GM23248 (cell line): ENCODE results near the gene DDRGK1.

Source experiments
- EZH2 ChIP-seq: fragments of 200-600 bp; sonication (generic); IDR thresholded peaks from 2 replicates; pipeline ENCODE4 v1.6.1; 2018; ENCODE audit warnings: antibody characterized with exemption, mild to moderate bottlenecking; ENCODE audit not compliant: insufficient read depth, poor library complexity, severe bottlenecking
- EZH2phosphoT487 ChIP-seq: fragments of 200-600 bp; sonication (generic); IDR thresholded peaks from 2 replicates; pipeline ENCODE4 v1.6.1; 2018; ENCODE audit warnings: antibody characterized with exemption, moderate library complexity, mild to moderate bottlenecking, low read depth; ENCODE audit not compliant: insufficient read depth

- no peak for TF ChIP-seq EZH2phosphoT487
- TF ChIP-seq EZH2: peak; percentile 66
Observed at GRCh38 chr20:3237958-3238615, 33.6 kb upstream of the DDRGK1 start.
